ENCODE data around the gene BRINP3.

BRINP3 gene

DNA sequence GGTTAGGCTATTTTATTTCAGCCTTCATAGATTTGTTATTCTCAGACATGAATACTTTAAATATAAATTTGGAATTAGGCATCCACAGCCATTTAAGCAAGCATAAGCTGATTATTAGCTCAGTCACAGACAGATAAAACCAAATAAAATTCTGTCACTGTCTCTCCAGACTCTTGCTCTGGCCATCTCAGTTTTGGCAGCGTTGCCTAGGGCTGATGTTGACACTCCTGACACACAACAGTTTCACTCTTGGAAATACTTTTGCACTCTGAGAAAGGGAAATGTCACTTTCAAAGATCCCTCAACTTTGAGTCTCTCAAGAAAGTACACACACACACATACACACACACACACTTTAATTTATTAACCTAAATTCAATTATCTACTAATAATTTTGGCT, 372.7 kb downstream of the BRINP3 start:
- Histone ChIP-seq H3K27me3 (ENCODE audit: control insufficient read depth in 1 of 2, insufficient read depth in 2 of 2, low read length in 2 of 2) (no peaks in the 10 kb centered on the region), H3K4me3 (ENCODE audit: low read depth in 1 of 2, low read length in 2 of 2) (no peak overlapping the region), H3K27ac (ENCODE audit: low read depth, low read length) (no peak overlapping the region), H3K9ac (ENCODE audit: low read length) (no peak overlapping the region), H3K9me3 (ENCODE audit: low read length) (no peaks in the 10 kb centered on the region), H3K4me1 (ENCODE audit: insufficient read depth, low read length) (no peaks in the 10 kb centered on the region), H3K36me3 (ENCODE audit: insufficient read depth, low read length) (no peaks in the 10 kb centered on the region)

DNA sequence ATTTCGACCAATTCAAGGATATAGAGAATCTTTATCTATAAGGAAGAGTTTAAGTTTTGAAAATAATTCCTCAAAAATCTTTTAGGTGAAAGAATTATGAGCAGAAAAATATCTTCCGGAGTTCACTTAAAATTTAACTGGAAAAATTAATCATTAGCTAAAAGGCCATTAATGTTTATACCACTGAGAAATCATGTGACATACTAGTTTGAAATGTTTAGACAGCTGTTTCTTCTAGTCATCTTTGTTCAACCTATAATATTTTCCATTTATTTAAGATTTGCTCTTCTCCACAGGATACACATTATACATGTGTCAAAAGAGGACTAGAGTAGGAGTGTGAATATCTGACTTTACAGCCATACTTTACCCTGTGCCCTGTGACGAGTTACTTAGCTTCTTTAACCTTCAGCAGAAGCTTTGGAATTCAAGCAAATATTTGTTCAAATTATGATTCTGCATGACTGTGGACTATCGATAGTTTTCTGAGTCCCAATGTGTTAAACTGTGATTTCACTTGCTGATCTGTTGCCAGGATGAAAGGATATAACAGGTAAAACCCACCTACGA, 374.8 kb downstream of the BRINP3 start:
- Histone ChIP-seq H3K4me3 (ENCODE audit: low read depth in 1 of 2, low read length in 2 of 2) (no peak overlapping the region), H3K27me3 (ENCODE audit: control insufficient read depth in 1 of 2, insufficient read depth in 2 of 2, low read length in 2 of 2) (no peaks in the 10 kb centered on the region), H3K9ac (ENCODE audit: low read length) (no peak overlapping the region), H3K4me1 (ENCODE audit: insufficient read depth, low read length) (no peaks in the 10 kb centered on the region), H3K9me3 (ENCODE audit: low read length) (no peaks in the 10 kb centered on the region), H3K27ac (ENCODE audit: low read depth, low read length) (no peak overlapping the region), H3K36me3 (ENCODE audit: insufficient read depth, low read length) (no peaks in the 10 kb centered on the region)

DNA sequence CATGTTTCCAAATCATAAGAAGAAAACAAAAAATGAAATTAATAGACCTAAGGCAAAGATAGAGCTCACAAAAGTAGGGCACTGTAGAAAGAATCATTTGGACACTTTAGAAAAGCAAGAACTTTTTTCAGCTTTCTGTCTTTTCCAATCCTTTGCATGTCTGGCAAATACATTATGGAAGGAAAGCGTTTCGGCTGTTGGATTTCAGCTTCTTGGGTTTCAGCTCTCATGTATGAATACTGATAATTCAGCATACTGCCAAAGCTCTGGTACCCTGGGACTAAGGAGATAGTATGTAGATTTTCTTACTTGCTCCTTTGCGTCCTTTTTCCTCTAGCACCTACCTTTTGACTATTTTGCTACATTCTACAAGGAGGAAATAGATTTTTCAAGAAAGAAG, 375.9 kb downstream of the BRINP3 start:
- H3K9me3 ChIP-seq (ENCODE audit: low read length), result no peaks in the 10 kb centered on the region
- H3K4me3 ChIP-seq (ENCODE audit: low read depth in 1 of 2, low read length in 2 of 2), result no peak overlapping the region
- no peaks in the 10 kb centered on the region for H3K4me1 ChIP-seq (ENCODE audit: insufficient read depth, low read length)
- H3K9ac ChIP-seq (ENCODE audit: low read length), result no peak overlapping the region
- no peak overlapping the region for H3K27ac ChIP-seq (ENCODE audit: low read depth, low read length)
- no peaks in the 10 kb centered on the region for H3K27me3 ChIP-seq (ENCODE audit: control insufficient read depth in 1 of 2, insufficient read depth in 2 of 2, low read length in 2 of 2)
- H3K36me3 ChIP-seq (ENCODE audit: insufficient read depth, low read length), result no peaks in the 10 kb centered on the region

DNA sequence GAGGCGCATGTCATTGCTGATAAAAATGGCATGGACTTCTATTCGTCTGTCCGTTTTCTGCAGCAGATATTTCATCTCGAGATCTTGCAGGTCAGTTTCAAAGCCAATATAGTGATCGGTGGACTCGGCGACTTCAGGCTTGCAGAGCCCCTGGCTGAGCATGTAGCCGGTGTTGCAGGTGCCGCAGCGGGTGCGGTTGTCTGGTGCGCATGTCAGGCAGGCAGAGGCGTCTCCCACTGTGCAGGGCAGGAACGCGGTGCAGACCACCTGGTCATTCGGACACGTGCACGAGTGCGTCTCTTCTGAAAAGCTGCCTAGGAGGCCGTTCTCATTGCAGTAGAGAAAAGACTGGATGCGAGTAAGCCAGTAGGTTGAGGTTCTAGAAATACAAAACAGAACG, 378.9 kb downstream of the BRINP3 start:
- Histone ChIP-seq H3K9me3 (ENCODE audit: low read length) (no peaks in the 10 kb centered on the region), H3K27me3 (ENCODE audit: control insufficient read depth in 1 of 2, insufficient read depth in 2 of 2, low read length in 2 of 2) (no peaks in the 10 kb centered on the region), H3K9ac (ENCODE audit: low read length) (no peak overlapping the region), H3K4me3 (ENCODE audit: low read depth in 1 of 2, low read length in 2 of 2) (no peak overlapping the region), H3K36me3 (ENCODE audit: insufficient read depth, low read length) (no peaks in the 10 kb centered on the region), H3K4me1 (ENCODE audit: insufficient read depth, low read length) (no peaks in the 10 kb centered on the region), H3K27ac (ENCODE audit: low read depth, low read length) (no peak overlapping the region)

DNA sequence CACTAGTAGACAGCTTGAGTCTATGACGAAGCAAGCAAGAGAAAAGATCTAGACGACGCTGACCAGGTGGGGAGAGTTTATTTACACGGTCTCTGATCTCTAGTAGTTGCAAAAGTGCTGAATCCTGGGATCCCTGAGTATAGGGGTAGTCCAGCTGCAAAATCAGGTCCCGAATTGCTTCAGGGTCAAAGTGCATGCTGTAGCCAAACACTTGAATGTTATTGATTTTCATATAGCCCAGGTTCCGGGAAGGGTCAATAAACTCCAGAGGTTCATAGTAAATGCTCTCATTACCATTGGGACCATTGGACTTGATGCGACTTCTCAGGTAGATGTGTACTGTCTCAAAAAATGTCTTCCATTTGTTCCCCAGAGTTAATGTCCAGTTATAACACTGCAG, 379.6 kb downstream of the BRINP3 start:
- Histone ChIP-seq H3K9ac (ENCODE audit: low read length) (no peak overlapping the region), H3K9me3 (ENCODE audit: low read length) (no peaks in the 10 kb centered on the region), H3K4me1 (ENCODE audit: insufficient read depth, low read length) (no peaks in the 10 kb centered on the region), H3K36me3 (ENCODE audit: insufficient read depth, low read length) (no peaks in the 10 kb centered on the region), H3K4me3 (ENCODE audit: low read depth in 1 of 2, low read length in 2 of 2) (no peak overlapping the region), H3K27me3 (ENCODE audit: control insufficient read depth in 1 of 2, insufficient read depth in 2 of 2, low read length in 2 of 2) (no peaks in the 10 kb centered on the region), H3K27ac (ENCODE audit: low read depth, low read length) (no peak overlapping the region)

DNA sequence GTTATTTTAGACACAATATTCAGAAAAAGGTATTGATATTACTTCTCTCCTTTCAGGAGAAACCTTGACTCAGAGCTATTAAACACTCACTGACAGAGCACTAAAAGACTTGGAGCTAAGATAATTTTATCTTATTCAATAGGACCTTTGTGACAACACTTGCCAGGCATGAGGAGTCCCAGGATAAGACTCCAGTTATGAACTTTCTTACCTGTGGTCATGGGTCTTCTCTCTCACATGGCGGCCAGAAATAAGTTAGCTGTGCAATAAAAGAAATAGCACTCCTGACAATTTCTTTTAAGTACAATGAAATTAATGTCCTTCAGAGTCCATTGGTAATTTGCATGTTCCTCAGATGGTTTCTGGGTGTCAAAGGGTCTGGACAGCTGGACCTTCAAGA, 382.1 kb downstream of the BRINP3 start:
- no peak overlapping the region for H3K9ac ChIP-seq (ENCODE audit: low read length)
- H3K27me3 ChIP-seq (ENCODE audit: control insufficient read depth in 1 of 2, insufficient read depth in 2 of 2, low read length in 2 of 2), result no peaks in the 10 kb centered on the region
- no peaks in the 10 kb centered on the region for H3K36me3 ChIP-seq (ENCODE audit: insufficient read depth, low read length)
- no peaks in the 10 kb centered on the region for H3K4me1 ChIP-seq (ENCODE audit: insufficient read depth, low read length)
- no peak overlapping the region for H3K27ac ChIP-seq (ENCODE audit: low read depth, low read length)
- no peaks in the 10 kb centered on the region for H3K9me3 ChIP-seq (ENCODE audit: low read length)
- H3K4me3 ChIP-seq (ENCODE audit: low read depth in 1 of 2, low read length in 2 of 2), result no peak overlapping the region

DNA sequence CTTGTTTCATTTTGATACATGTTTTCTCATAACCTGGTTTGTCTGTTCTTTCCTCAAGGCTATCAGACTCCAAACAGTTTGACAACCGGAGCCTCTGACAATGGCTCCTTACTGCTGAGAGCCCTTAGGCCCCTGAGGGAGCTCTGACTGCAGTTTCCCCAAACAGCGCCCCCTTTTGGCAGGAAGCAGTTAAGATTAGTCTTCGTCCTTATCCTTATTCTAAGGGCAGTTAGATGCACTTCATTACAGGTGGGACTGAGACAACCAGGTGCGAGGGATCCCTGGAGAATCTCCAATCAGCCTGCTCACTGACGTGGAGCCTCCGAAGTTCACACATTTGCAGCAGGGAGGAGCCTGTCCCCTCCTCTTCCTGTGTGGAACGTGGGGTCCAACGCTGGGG, 393.1 kb downstream of the BRINP3 start:
- H3K4me3 ChIP-seq (ENCODE audit: low read depth in 1 of 2, low read length in 2 of 2), result no peak overlapping the region
- no peaks in the 10 kb centered on the region for H3K4me1 ChIP-seq (ENCODE audit: insufficient read depth, low read length)
- H3K36me3 ChIP-seq (ENCODE audit: insufficient read depth, low read length), result no peaks in the 10 kb centered on the region
- H3K9me3 ChIP-seq (ENCODE audit: low read length), result no peaks in the 10 kb centered on the region
- no peak overlapping the region for H3K27ac ChIP-seq (ENCODE audit: low read depth, low read length)
- no peaks in the 10 kb centered on the region for H3K27me3 ChIP-seq (ENCODE audit: control insufficient read depth in 1 of 2, insufficient read depth in 2 of 2, low read length in 2 of 2)
- no peak overlapping the region for H3K9ac ChIP-seq (ENCODE audit: low read length)

DNA sequence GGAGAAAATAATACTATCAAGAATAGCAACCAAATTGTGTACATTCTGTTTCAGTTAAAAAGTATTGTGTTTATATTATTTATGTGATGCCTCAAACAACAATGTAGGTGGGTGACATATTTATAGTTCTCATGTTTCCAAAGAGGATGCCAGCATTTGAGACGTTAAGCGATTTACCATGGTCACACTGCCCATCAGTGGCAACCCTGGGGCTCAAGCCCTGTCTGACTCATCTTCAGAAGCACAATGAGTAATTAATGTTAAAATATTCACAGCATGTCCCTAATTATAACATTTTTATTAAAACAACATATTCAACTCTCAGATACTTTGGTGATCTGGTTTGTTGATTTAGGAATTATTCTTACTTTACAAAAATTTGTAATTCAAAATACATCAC, 409.4 kb downstream of the BRINP3 start:
- H3K27ac ChIP-seq (ENCODE audit: low read depth, low read length), result no peak overlapping the region
- no peaks in the 10 kb centered on the region for H3K4me1 ChIP-seq (ENCODE audit: insufficient read depth, low read length)
- H3K4me3 ChIP-seq (ENCODE audit: low read depth in 1 of 2, low read length in 2 of 2), result no peak overlapping the region
- no peaks in the 10 kb centered on the region for H3K9me3 ChIP-seq (ENCODE audit: low read length)
- H3K9ac ChIP-seq (ENCODE audit: low read length), result no peak overlapping the region
- H3K36me3 ChIP-seq (ENCODE audit: insufficient read depth, low read length), result no peaks in the 10 kb centered on the region
- no peaks in the 10 kb centered on the region for H3K27me3 ChIP-seq (ENCODE audit: control insufficient read depth in 1 of 2, insufficient read depth in 2 of 2, low read length in 2 of 2)

DNA sequence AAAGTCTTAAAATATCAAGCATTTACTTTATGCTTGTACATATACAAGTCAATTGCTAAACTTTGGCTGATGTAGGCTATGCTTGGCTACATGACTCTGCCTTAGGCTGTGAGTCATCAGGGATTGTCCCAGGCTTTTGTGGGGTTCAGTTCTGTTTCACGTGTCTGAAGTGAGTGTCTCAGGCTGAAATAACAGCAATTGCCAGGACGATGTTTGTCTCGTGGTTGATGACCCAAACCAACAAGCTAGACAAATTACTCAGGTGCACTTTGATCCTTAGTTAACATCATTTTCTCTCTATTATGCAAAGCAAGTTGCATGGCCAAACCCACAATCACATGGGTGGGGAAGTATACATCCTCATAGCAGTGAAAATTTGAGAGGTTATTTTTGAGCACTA, 410.1 kb downstream of the BRINP3 start:
- Histone ChIP-seq H3K4me3 (ENCODE audit: low read depth in 1 of 2, low read length in 2 of 2) (no peak overlapping the region), H3K9ac (ENCODE audit: low read length) (no peak overlapping the region), H3K9me3 (ENCODE audit: low read length) (no peaks in the 10 kb centered on the region), H3K27me3 (ENCODE audit: control insufficient read depth in 1 of 2, insufficient read depth in 2 of 2, low read length in 2 of 2) (no peaks in the 10 kb centered on the region), H3K4me1 (ENCODE audit: insufficient read depth, low read length) (no peaks in the 10 kb centered on the region), H3K36me3 (ENCODE audit: insufficient read depth, low read length) (no peaks in the 10 kb centered on the region), H3K27ac (ENCODE audit: low read depth, low read length) (no peak overlapping the region)

DNA sequence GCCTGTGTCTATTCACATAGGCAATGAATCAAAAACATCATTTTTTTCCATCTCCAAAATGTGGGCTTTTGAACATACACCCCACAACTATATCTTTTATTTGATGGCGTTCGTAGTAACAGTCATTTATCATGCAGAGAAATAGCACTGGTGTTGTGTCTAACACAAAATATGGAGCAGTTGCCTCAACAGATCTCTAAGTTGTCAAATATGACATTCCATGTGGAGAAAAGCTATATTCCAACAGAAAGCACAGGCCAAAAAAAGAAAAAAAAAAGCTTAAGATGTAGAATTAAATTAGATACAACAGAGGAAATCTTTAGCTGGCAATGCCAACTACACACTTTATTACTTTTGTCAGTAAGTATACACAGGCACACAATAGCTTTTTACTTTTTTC, 411.7 kb downstream of the BRINP3 start:
- H3K4me3 ChIP-seq (ENCODE audit: low read depth in 1 of 2, low read length in 2 of 2), result no peak overlapping the region
- no peak overlapping the region for H3K27ac ChIP-seq (ENCODE audit: low read depth, low read length)
- H3K4me1 ChIP-seq (ENCODE audit: insufficient read depth, low read length), result no peaks in the 10 kb centered on the region
- no peaks in the 10 kb centered on the region for H3K9me3 ChIP-seq (ENCODE audit: low read length)
- no peak overlapping the region for H3K9ac ChIP-seq (ENCODE audit: low read length)
- H3K27me3 ChIP-seq (ENCODE audit: control insufficient read depth in 1 of 2, insufficient read depth in 2 of 2, low read length in 2 of 2), result no peaks in the 10 kb centered on the region
- no peaks in the 10 kb centered on the region for H3K36me3 ChIP-seq (ENCODE audit: insufficient read depth, low read length)

DNA sequence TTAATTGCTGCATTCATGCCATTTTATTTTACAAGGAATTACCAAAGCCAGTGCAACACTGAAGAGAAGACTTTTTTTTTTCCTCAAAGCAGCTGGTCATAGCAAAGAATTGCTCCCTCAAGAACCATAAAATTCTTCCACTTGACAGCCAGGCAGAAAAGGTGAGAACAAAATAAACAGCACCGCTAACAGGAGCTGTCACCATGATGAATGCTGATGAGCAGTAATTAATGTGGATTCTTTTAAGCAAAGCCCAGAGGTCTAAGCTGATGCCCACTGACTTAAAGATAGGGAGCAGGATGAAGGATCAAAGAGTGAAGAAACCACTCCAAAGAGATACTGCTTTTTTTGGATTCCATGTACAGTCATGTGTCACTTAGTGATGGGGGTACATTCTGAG, 428.4 kb downstream of the BRINP3 start:
- H3K4me3 ChIP-seq (ENCODE audit: low read depth in 1 of 2, low read length in 2 of 2), result no peak overlapping the region
- no peaks in the 10 kb centered on the region for H3K36me3 ChIP-seq (ENCODE audit: insufficient read depth, low read length)
- H3K4me1 ChIP-seq (ENCODE audit: insufficient read depth, low read length), result no peaks in the 10 kb centered on the region
- H3K27me3 ChIP-seq (ENCODE audit: control insufficient read depth in 1 of 2, insufficient read depth in 2 of 2, low read length in 2 of 2), result no peaks in the 10 kb centered on the region
- H3K27ac ChIP-seq (ENCODE audit: low read depth, low read length), result no peak overlapping the region
- H3K9me3 ChIP-seq (ENCODE audit: low read length), result no peaks in the 10 kb centered on the region
- no peak overlapping the region for H3K9ac ChIP-seq (ENCODE audit: low read length)

Measured in muscle layer of colon (tissue), 2 donors.